ENCODE results near the gene AMFR. TPM values are rescaled to one million over a fixed set of nuclear protein-coding genes. Genes with fewer than 3 reads are reported as not detected.
A peak's percentile ranks its signal among the peaks of the same experiment; 100 is the strongest.
"Not testable (repeated sequence)": the region's sequence is repeated elsewhere in the genome, so short reads cannot be mapped to it uniquely, and the experiment has no call there.

The AMFR gene
- total RNA-seq, 1 donor from 2014 or later: 133 TPM

DNA sequence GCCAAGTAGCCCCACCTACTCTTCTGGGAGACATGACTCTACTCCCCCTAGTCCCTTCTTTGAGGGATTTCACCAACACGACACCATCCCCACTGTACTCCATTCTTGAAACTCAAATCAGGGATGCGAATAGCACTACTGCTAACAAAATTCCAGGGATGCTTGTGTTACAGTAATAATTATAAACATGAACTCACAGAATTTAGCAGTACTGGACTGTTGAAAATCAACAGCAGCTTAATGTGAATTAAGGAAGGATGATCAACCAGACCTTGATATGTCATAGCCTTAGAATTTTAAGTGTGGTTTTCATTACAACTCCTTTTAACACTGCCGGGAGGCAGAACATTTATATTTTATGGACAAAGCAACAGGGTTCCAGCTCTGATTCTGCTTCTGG lies 37.9 kb downstream of the AMFR start:
- no peak for DNase-seq (ENCODE audit: low read depth)
- Histone ChIP-seq H3K36me3 (ENCODE audit: control insufficient read depth, insufficient read depth, low read length) (peaks cover 1% of the 10 kb centered on the region), H3K4me3 (ENCODE audit: low read depth, low read length) (no peak overlapping the region), H3K27me3 (ENCODE audit: control insufficient read depth, insufficient read depth, low read length) (no peaks in the 10 kb centered on the region)
- TF ChIP-seq, protein P1, sequence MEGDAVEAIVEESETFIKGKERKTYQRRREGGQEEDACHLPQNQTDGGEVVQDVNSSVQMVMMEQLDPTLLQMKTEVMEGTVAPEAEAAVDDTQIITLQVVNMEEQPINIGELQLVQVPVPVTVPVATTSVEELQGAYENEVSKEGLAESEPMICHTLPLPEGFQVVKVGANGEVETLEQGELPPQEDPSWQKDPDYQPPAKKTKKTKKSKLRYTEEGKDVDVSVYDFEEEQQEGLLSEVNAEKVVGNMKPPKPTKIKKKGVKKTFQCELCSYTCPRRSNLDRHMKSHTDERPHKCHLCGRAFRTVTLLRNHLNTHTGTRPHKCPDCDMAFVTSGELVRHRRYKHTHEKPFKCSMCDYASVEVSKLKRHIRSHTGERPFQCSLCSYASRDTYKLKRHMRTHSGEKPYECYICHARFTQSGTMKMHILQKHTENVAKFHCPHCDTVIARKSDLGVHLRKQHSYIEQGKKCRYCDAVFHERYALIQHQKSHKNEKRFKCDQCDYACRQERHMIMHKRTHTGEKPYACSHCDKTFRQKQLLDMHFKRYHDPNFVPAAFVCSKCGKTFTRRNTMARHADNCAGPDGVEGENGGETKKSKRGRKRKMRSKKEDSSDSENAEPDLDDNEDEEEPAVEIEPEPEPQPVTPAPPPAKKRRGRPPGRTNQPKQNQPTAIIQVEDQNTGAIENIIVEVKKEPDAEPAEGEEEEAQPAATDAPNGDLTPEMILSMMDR (IDR thresholded peaks at IDR 0.05; ENCODE audit: insufficient read depth, low read length, poor library complexity, severe bottlenecking): no peak

- H3K4me3 ChIP-seq (ENCODE audit: low read depth, low read length): no peak overlapping the region
- no peaks in the 10 kb centered on the region for H3K27me3 ChIP-seq (ENCODE audit: control insufficient read depth, insufficient read depth, low read length)
- DNase-seq (ENCODE audit: low read depth): no peak
- H3K36me3 ChIP-seq (ENCODE audit: control insufficient read depth, insufficient read depth, low read length): peaks cover 1% of the 10 kb centered on the region
- TF ChIP-seq, protein P1 (IDR thresholded peaks at IDR 0.05; ENCODE audit: insufficient read depth, low read length, poor library complexity, severe bottlenecking): no peak
Measured at GRCh38 chr16:56384074-56384721, 41.1 kb downstream of the AMFR start.

- Histone ChIP-seq H3K36me3 (ENCODE audit: control insufficient read depth, insufficient read depth, low read length) (peaks cover 1% of the 10 kb centered on the region), H3K4me3 (ENCODE audit: low read depth, low read length) (no peak overlapping the region), H3K27me3 (ENCODE audit: control insufficient read depth, insufficient read depth, low read length) (no peaks in the 10 kb centered on the region)
- peak; percentile 29 for DNase-seq (ENCODE audit: low read depth)
- TF ChIP-seq, protein P1 (IDR thresholded peaks at IDR 0.05; ENCODE audit: insufficient read depth, low read length, poor library complexity, severe bottlenecking): no peak
Measured at GRCh38 chr16:56382901-56383355, 42.4 kb downstream of the AMFR start.

- TF ChIP-seq, protein P1 (IDR thresholded peaks at IDR 0.05; ENCODE audit: insufficient read depth, low read length, poor library complexity, severe bottlenecking): no peak
- no peak for DNase-seq (ENCODE audit: low read depth)
- Histone ChIP-seq H3K27me3 (ENCODE audit: control insufficient read depth, insufficient read depth, low read length) (no peaks in the 10 kb centered on the region), H3K4me3 (ENCODE audit: low read depth, low read length) (no peak overlapping the region), H3K36me3 (ENCODE audit: control insufficient read depth, insufficient read depth, low read length) (peaks cover 1% of the 10 kb centered on the region)
Measured at GRCh38 chr16:56382459-56382858, 42.9 kb downstream of the AMFR start.

- H3K36me3 ChIP-seq (ENCODE audit: control insufficient read depth, insufficient read depth, low read length); H3K27me3 ChIP-seq (ENCODE audit: control insufficient read depth, insufficient read depth, low read length); H3K4me3 ChIP-seq (ENCODE audit: low read depth, low read length); DNase-seq (ENCODE audit: low read depth): not testable (repeated sequence)
Measured at GRCh38 chr16:56380778-56381485, 44.4 kb downstream of the AMFR start.

- not testable (repeated sequence) for DNase-seq (ENCODE audit: low read depth); H3K36me3 ChIP-seq (ENCODE audit: control insufficient read depth, insufficient read depth, low read length); H3K27me3 ChIP-seq (ENCODE audit: control insufficient read depth, insufficient read depth, low read length); H3K4me3 ChIP-seq (ENCODE audit: low read depth, low read length)
Measured at GRCh38 chr16:56379044-56379443, 46.3 kb downstream of the AMFR start.

GRCh38 chr16:56375792-56376191 lies 49.6 kb downstream of the AMFR start:
- H3K27me3 ChIP-seq (ENCODE audit: control insufficient read depth, insufficient read depth, low read length); DNase-seq (ENCODE audit: low read depth); H3K36me3 ChIP-seq (ENCODE audit: control insufficient read depth, insufficient read depth, low read length); H3K4me3 ChIP-seq (ENCODE audit: low read depth, low read length): not testable (repeated sequence)

All from kidney epithelial cell (primary cell).